HG02840 (cell line): ENCODE measurements around the gene AHSA1.
"Not testable (repeated sequence)": the region's sequence is repeated elsewhere in the genome, so short reads cannot be mapped to it uniquely, and the experiment has no call there.

ENCODE experiments used
- ATAC-seq: cut with Tn5 transposase; IDR thresholded peaks from one replicate; pipeline ENCODE4 v1.9.1; 2021; ENCODE audit warnings: mild to moderate bottlenecking, moderate library complexity, moderate number of reproducible peaks; ENCODE audit not compliant: unreplicated experiment, low FRiP score

AHSA1 gene

GRCh38 chr14:77457522-77458248 is at the start of gene AHSA1, which contains the start of gene VIPAS39:
AHSA1 (plus strand) TSS chr14:77458093; CDS start chr14:77458190, 97 bp downstream.
VIPAS39 (minus strand) TSS chr14:77457601; CDS start chr14:77454102, 3,499 bp downstream.
- ATAC-seq: peak; percentile 89

GRCh38 chr14:77409131-77409533 is 48.8 kb upstream of the AHSA1 start:
- ATAC-seq: no peak

DNA sequence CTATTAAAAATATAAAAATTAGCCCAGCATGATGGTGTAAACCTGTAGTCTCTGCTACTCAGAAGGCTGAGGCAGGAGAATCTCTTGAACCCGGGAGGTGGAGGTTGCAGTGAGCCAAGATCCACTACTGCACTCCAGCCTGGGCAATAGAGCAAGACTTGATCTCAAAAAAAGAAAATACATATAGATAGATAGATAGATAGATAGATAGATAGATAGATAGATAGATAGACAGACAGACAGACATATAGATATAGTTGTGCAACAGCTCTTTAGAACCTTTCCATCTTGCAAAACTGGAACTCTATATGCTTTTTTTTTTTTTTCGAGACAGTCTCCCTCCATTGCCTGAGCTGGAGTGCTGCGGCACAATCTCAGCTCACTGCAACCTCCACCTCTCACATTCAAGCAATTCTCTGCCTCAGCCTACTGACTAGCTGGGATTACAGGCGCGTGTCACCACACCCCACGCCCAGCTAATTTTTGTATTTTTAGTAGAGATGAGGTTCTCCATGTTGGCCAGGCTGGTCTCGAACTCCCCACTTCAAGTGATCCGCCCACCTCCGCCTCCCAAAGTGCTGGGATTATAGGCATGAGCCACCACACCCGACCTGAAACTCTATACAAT is 42.4 kb upstream of the AHSA1 start:
- not testable (repeated sequence) for ATAC-seq

DNA sequence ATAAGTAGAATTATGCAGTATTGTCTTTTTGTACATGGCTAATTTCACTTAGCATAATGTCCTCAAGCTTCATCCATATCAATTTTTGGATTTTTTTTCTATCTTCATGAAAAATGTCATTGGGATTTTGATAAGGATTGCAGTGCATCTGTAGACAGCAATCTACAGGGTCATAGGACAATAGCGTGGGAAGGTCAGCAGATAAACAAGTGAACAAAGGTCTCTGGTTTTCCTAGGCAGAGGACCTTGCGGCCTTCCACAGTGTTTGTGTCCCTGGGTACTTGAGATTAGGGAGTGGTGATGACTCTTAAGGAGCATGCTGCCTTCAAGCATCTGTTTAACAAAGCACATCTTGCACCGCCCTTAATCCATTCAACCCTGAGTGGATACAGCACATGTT is 41.8 kb upstream of the AHSA1 start:
- ATAC-seq: not testable (repeated sequence)

- no peak for ATAC-seq
Observed at GRCh38 chr14:77416836-77417235, 41.1 kb upstream of the AHSA1 start.

DNA sequence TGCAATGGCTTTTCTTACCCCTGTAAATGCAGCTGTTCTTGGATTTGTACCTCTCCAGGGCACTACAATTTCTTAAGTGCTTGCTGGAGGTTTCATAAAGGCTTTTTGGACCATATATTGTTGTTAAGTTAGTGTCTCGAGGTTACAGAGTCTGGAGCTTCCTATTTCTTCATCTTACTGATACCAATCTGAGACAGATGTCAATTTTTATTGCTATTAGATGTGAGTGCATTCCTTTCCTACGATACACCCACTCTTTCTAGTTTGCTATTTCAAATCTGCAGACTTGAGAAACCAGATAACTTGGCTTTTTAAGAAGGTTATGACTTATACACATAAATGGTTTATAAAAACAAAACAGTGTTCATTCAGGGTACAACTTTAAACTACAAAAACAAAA is 36.7 kb upstream of the AHSA1 start:
- no peak for ATAC-seq

- no peak for ATAC-seq
Observed at GRCh38 chr14:77423423-77423822, 34.5 kb upstream of the AHSA1 start, which contains the start of gene NOXRED1. NOXRED1 (minus strand) TSS chr14:77423523; CDS start chr14:77422889, 634 bp downstream.

- no peak for ATAC-seq
Observed at GRCh38 chr14:77424862-77425261, 33.0 kb upstream of the AHSA1 start.

DNA sequence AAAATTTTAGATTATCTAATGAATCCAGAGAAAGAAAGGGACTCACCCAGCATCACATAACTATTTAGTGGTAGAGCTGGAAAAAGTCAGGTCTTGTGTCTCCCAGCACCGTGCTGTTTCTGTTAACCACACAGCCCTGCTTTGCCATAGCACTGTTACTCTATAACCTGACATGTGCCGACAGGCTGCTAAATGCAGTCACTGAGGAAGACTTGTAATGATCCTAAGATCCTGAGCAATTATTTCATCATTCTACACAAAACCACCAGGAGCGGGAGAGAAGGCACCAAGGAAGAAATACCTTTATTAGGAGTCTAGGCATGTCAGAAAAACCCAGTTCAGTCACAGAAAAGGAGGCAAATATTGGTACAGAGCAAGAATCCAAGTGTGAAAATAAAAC is 31.5 kb upstream of the AHSA1 start:
- ATAC-seq: no peak

DNA sequence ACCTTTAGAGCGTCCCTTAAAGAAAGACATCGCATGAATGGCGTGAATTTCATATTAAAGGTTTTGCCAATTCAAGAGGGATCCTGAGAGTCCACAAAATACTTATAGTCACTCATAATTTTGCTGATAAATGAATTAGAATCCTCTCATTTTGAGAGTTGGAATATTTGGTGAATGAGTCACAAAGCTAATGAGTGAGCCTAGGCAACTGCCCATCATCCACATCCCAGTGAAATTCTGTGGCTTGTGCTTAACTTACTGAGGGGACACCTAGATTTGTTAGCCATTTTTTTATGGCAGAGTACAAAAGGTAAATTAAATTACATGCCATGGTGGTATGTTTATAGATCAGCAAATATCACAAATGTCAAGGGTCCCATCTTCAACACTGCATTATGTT is 21.9 kb upstream of the AHSA1 start:
- no peak for ATAC-seq

- no peak for ATAC-seq
Observed at GRCh38 chr14:77438596-77438995, 19.3 kb upstream of the AHSA1 start.

DNA sequence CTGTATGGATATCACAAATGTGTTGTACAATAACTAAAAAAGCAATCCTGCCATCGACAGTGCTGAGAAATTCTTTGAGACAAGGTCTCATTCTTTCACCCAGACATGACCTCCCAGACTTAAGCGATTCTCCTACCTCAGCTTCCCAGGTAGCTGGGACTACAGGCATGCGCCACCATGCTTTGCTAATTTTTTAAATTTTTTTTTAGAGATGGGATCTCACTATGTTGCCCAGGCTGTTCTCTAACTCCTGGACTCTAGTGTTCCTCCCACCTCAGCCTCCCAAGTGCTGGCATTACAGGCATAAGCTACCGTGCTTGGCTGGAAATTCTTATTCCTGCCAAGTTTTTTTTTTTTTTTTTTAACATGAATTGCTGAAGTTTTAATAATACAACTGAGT is 18.0 kb upstream of the AHSA1 start:
- ATAC-seq: no peak

GRCh38 chr14:77442196-77442595 is 15.7 kb upstream of the AHSA1 start:
- ATAC-seq: no peak

- ATAC-seq: no peak
Observed at GRCh38 chr14:77455966-77456640, 1.8 kb upstream of the AHSA1 start.

GRCh38 chr14:77457115-77457521 is 775 bp upstream of the AHSA1 start:
- ATAC-seq: peak; percentile 20

GRCh38 chr14:77458249-77458950 is 507 bp downstream of the AHSA1 start:
- ATAC-seq: peak; percentile 15

DNA sequence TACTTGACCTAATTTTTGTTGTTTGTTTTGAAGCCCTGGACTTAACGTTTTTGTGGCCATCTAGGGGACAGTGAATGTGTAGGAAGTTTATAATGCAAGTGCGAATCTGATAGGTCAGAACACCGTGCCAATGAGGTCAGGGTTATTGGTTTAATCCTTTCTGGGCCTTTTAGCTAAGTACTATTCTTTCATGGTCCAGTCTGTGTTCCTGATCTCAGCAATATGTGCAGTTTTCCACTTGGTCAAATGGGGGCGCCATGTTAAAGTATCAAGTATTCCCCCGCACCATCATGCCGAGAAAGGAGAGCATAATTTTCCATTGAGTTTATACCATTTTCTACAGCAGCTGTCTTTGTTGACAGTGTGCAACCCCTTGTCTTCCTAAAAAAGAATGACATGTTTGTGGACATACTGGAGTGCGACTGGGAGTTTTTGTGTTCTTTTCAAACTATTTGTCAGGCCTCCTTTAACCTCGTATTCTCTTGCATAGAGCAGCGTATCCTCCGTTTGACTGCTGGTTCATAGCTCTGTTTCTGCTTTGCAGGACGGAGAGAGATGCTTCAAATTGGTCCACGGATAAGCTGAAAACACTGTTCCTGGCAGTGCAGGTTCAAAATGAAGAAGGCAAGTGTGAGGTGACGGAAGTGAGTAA is 1.3 kb downstream of the AHSA1 start:
- ATAC-seq: no peak

- ATAC-seq: no peak
Observed at GRCh38 chr14:77467801-77468200, 9.9 kb downstream of the AHSA1 start.

DNA sequence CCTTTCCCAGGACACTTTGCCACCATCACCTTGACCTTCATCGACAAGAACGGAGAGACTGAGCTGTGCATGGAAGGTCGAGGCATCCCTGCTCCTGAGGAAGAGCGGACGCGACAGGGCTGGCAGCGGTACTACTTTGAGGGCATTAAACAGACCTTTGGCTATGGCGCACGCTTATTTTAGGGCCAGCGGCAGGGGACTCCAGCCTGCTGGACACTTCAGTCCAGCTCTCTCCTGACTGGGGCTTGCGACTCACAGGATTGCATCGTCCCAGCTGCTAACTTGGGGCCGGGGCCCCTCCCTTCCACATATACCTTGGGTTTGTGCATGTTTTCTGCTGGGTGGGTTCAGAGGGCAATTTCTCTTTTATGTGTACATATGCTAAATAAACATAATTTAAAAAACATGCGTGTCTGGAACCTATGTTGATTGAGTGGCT is 11.2 kb downstream of the AHSA1 start:
- ATAC-seq: no peak

- no peak for ATAC-seq
Observed at GRCh38 chr14:77469539-77469938, 11.6 kb downstream of the AHSA1 start.
